CD4-positive, alpha-beta T cell treated with Interleukin-21 for 1 hour (primary cell): Measurements from ENCODE around the gene RPL3.
"Not testable (repeated sequence)": the region's sequence is repeated elsewhere in the genome, so short reads cannot be mapped to it uniquely, and the experiment has no call there.

ENCODE experiments used
- DNase-seq: peaks from one replicate; pipeline ENCODE4 v3.0.0-alpha.2; 2020

The RPL3 gene

GRCh38 chr22:39350757-39351688, 31.6 kb upstream of the RPL3 start:
- DNase-seq = no peak

- DNase-seq = no peak
Measured at GRCh38 chr22:39349967-39350726, 30.7 kb upstream of the RPL3 start, which contains the start of gene SYNGR1. TSS of gene SYNGR1 (plus strand) at chr22:39349991. CDS start at chr22:39350011, 20 bp downstream.

GRCh38 chr22:39349506-39349966, 30.1 kb upstream of the RPL3 start:
- peak; percentile 16 for DNase-seq

- DNase-seq = no peak
Measured at GRCh38 chr22:39348909-39349505, 29.6 kb upstream of the RPL3 start.

- DNase-seq = no peak
Measured at GRCh38 chr22:39345231-39345630, 25.8 kb upstream of the RPL3 start.

- no peak for DNase-seq
Measured at GRCh38 chr22:39344046-39344390, 24.6 kb upstream of the RPL3 start.

- peak; percentile 67 for DNase-seq
Measured at GRCh38 chr22:39343259-39344045, 24.0 kb upstream of the RPL3 start.

- no peak for DNase-seq
Measured at GRCh38 chr22:39341179-39341578, 21.8 kb upstream of the RPL3 start.

- not testable (repeated sequence) for DNase-seq
Measured at GRCh38 chr22:39339775-39340174, 20.4 kb upstream of the RPL3 start.

- DNase-seq = no peak
Measured at GRCh38 chr22:39336411-39336810, 17.0 kb upstream of the RPL3 start.

GRCh38 chr22:39332441-39333064, 13.1 kb upstream of the RPL3 start:
- DNase-seq = no peak

- not testable (repeated sequence) for DNase-seq
Measured at GRCh38 chr22:39330553-39330952, 11.1 kb upstream of the RPL3 start.

GRCh38 chr22:39327995-39328754, 8.8 kb upstream of the RPL3 start:
- DNase-seq = no peak

GRCh38 chr22:39325392-39325932, 6.0 kb upstream of the RPL3 start:
- DNase-seq = no peak

GRCh38 chr22:39320616-39321029, 1.2 kb upstream of the RPL3 start:
- not testable (repeated sequence) for DNase-seq

- peak; percentile 66 for DNase-seq
Measured at GRCh38 chr22:39318507-39319283, 728 bp downstream of the RPL3 start.

GRCh38 chr22:39317775-39318506, 1.5 kb downstream of the RPL3 start:
- DNase-seq = no peak

GRCh38 chr22:39317084-39317774, 2.2 kb downstream of the RPL3 start:
- peak; percentile 61 for DNase-seq
